Measurements from ENCODE around the gene FCSK.
A peak's percentile ranks its signal among the peaks of the same experiment; 100 is the strongest.

The FCSK gene

DNA sequence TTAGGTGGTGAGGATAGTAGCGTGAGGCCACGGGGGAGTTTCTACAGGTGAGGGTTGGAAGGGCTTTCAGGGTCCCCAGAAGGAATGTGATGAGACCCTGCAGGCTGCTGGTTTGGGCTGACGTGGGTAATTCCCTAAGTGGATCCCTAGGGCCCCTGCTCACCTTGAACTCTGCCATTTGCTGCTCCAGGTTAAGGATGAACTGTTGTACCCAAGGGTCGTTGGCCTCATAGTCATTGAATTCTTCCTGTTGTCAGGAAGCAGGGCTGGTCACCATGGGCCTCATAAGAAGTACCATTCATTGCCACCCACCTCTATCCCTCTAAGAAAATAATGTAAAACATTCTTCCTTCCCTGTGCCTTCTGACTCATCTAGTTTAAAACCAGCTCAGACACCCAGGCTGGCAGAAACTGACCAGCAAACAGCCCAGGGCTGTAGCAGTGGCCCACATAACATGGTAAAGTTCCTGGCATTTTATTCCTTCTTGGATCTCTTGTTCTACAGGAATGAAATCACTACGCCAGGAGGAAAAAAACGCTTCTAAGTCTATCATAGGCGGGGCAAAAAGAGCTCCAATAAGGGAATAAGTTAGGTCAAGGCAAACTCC lies 27.6 kb downstream of the FCSK start:
- no peaks in the 10 kb centered on the region for H3K9me3 ChIP-seq (ENCODE audit: control insufficient read depth, insufficient read depth, low read depth, low read length)
- ChIA-PET CTCF (no interaction called here), POLR2A (no interaction called here)
- no peak overlapping the region for H3K4me3 ChIP-seq (ENCODE audit: low read depth, low read length)
- TF ChIP-seq, protein P1, sequence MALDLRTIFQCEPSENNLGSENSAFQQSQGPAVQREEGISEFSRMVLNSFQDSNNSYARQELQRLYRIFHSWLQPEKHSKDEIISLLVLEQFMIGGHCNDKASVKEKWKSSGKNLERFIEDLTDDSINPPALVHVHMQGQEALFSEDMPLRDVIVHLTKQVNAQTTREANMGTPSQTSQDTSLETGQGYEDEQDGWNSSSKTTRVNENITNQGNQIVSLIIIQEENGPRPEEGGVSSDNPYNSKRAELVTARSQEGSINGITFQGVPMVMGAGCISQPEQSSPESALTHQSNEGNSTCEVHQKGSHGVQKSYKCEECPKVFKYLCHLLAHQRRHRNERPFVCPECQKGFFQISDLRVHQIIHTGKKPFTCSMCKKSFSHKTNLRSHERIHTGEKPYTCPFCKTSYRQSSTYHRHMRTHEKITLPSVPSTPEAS (tag by site-specific recombination; IDR thresholded peaks at IDR 0.05) = no peak
- TF ChIP-seq, protein P2, sequence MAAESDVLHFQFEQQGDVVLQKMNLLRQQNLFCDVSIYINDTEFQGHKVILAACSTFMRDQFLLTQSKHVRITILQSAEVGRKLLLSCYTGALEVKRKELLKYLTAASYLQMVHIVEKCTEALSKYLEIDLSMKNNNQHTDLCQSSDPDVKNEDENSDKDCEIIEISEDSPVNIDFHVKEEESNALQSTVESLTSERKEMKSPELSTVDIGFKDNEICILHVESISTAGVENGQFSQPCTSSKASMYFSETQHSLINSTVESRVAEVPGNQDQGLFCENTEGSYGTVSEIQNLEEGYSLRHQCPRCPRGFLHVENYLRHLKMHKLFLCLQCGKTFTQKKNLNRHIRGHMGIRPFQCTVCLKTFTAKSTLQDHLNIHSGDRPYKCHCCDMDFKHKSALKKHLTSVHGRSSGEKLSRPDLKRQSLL (tag by site-specific recombination; IDR thresholded peaks at IDR 0.05) = no peak
- TF ChIP-seq ZNF76 (tag by site-specific recombination; IDR thresholded peaks at IDR 0.05; ENCODE audit: borderline replicate concordance, low read depth) (no peak), ZNF473 (tag by site-specific recombination; IDR thresholded peaks at IDR 0.05) (no peak), ZNF292 (tag by site-specific recombination; IDR thresholded peaks at IDR 0.05; ENCODE audit: borderline replicate concordance, low read depth) (no peak), KLF16 (tag by site-specific recombination; IDR thresholded peaks at IDR 0.05) (no peak), TCF7L2 (IDR thresholded peaks at IDR 0.05; ENCODE audit: borderline replicate concordance, low read depth, low read length) (no peak), GFI1B (tag by site-specific recombination; IDR thresholded peaks at IDR 0.05) (no peak), ZNF837 (tag by site-specific recombination; IDR thresholded peaks at IDR 0.05) (no peak), ZNF548 (tag by site-specific recombination; IDR thresholded peaks at IDR 0.05) (no peak), ZNF140 (tag by site-specific recombination; IDR thresholded peaks at IDR 0.05) (no peak), ZBTB7A (tag by site-specific recombination; IDR thresholded peaks at IDR 0.05; ENCODE audit: low read depth) (no peak), ZNF843 (tag by site-specific recombination; IDR thresholded peaks at IDR 0.05) (no peak), ZBTB17 (tag by site-specific recombination; IDR thresholded peaks at IDR 0.05) (no peak)
- TF ChIP-seq, protein P3, sequence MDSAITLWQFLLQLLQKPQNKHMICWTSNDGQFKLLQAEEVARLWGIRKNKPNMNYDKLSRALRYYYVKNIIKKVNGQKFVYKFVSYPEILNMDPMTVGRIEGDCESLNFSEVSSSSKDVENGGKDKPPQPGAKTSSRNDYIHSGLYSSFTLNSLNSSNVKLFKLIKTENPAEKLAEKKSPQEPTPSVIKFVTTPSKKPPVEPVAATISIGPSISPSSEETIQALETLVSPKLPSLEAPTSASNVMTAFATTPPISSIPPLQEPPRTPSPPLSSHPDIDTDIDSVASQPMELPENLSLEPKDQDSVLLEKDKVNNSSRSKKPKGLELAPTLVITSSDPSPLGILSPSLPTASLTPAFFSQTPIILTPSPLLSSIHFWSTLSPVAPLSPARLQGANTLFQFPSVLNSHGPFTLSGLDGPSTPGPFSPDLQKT (IDR thresholded peaks at IDR 0.05; ENCODE audit: borderline replicate concordance, low read depth, low read length) = no peak
- TF ChIP-seq, protein P4, sequence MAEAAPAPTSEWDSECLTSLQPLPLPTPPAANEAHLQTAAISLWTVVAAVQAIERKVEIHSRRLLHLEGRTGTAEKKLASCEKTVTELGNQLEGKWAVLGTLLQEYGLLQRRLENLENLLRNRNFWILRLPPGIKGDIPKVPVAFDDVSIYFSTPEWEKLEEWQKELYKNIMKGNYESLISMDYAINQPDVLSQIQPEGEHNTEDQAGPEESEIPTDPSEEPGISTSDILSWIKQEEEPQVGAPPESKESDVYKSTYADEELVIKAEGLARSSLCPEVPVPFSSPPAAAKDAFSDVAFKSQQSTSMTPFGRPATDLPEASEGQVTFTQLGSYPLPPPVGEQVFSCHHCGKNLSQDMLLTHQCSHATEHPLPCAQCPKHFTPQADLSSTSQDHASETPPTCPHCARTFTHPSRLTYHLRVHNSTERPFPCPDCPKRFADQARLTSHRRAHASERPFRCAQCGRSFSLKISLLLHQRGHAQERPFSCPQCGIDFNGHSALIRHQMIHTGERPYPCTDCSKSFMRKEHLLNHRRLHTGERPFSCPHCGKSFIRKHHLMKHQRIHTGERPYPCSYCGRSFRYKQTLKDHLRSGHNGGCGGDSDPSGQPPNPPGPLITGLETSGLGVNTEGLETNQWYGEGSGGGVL (tag by site-specific recombination; IDR thresholded peaks at IDR 0.05) = no peak
- H3K36me3 ChIP-seq (ENCODE audit: control insufficient read depth in 2 of 2, insufficient read depth in 1 of 2, low read length in 2 of 2) = peaks cover 0 to 65% of the 10 kb centered on the region in 2 experiments; a peak in 2 of 3 replicates
- H3K27ac ChIP-seq (ENCODE audit: extremely low read depth, low read depth, low read length) = no peak overlapping the region
- no peaks in the 10 kb centered on the region for H3K4me1 ChIP-seq (ENCODE audit: control insufficient read depth, insufficient read depth, low read length)

DNA sequence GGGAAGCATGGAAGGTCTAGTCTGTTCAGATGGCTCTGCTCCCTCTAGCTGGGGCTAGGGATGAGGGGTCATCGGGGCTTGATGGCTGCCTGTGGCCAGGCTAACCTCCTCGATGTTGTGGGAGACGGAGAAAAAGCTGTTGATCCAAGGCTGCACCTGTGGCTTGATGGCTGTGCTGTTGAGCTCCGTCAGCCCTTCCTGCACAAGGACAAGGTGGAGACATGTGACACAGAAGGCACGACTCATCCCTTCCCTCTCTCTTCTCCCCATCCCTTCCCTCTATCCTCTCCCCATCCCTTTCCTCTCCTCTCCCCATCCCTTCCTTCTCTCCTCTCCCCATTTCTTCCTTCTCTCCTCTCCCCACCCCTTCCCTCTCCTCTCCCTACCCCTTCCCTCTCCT lies 28.2 kb downstream of the FCSK start:
- Histone ChIP-seq H3K27ac (ENCODE audit: extremely low read depth, low read depth, low read length) (no peak overlapping the region), H3K4me3 (ENCODE audit: low read depth, low read length) (no peak overlapping the region), H3K9me3 (ENCODE audit: control insufficient read depth, insufficient read depth, low read depth, low read length) (no peaks in the 10 kb centered on the region), H3K36me3 (ENCODE audit: control insufficient read depth in 2 of 2, insufficient read depth in 1 of 2, low read length in 2 of 2) (peaks cover 0 to 65% of the 10 kb centered on the region in 2 experiments; a peak in 2 of 3 replicates), H3K4me1 (ENCODE audit: control insufficient read depth, insufficient read depth, low read length) (no peaks in the 10 kb centered on the region)
- POLR2A ChIA-PET = no interaction called here
- CTCF ChIA-PET = no interaction called here
- TF ChIP-seq SCRT2 (tag by site-specific recombination; IDR thresholded peaks at IDR 0.05) (peak; percentile 97), GLIS1 (tag by site-specific recombination; IDR thresholded peaks at IDR 0.05) (no peak), ZNF792 (tag by site-specific recombination; IDR thresholded peaks at IDR 0.05) (no peak), PRDM1 (tag by site-specific recombination; IDR thresholded peaks at IDR 0.05) (peak; percentile 73), ZNF843 (tag by site-specific recombination; IDR thresholded peaks at IDR 0.05) (no peak), ZNF654 (tag by site-specific recombination; IDR thresholded peaks at IDR 0.05; ENCODE audit: low read depth) (no peak), IKZF3 (tag by site-specific recombination; IDR thresholded peaks at IDR 0.05) (no peak), ZNF560 (tag by site-specific recombination; IDR thresholded peaks at IDR 0.05; ENCODE audit: borderline replicate concordance) (no peak), ZNF658 (tag by site-specific recombination; IDR thresholded peaks at IDR 0.05) (no peak)
- TF ChIP-seq, protein P5, sequence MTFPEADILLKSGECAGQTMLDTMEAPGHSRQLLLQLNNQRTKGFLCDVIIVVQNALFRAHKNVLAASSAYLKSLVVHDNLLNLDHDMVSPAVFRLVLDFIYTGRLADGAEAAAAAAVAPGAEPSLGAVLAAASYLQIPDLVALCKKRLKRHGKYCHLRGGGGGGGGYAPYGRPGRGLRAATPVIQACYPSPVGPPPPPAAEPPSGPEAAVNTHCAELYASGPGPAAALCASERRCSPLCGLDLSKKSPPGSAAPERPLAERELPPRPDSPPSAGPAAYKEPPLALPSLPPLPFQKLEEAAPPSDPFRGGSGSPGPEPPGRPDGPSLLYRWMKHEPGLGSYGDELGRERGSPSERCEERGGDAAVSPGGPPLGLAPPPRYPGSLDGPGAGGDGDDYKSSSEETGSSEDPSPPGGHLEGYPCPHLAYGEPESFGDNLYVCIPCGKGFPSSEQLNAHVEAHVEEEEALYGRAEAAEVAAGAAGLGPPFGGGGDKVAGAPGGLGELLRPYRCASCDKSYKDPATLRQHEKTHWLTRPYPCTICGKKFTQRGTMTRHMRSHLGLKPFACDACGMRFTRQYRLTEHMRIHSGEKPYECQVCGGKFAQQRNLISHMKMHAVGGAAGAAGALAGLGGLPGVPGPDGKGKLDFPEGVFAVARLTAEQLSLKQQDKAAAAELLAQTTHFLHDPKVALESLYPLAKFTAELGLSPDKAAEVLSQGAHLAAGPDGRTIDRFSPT (tag by site-specific recombination; IDR thresholded peaks at IDR 0.05) = no peak
- TF ChIP-seq, protein P6, sequence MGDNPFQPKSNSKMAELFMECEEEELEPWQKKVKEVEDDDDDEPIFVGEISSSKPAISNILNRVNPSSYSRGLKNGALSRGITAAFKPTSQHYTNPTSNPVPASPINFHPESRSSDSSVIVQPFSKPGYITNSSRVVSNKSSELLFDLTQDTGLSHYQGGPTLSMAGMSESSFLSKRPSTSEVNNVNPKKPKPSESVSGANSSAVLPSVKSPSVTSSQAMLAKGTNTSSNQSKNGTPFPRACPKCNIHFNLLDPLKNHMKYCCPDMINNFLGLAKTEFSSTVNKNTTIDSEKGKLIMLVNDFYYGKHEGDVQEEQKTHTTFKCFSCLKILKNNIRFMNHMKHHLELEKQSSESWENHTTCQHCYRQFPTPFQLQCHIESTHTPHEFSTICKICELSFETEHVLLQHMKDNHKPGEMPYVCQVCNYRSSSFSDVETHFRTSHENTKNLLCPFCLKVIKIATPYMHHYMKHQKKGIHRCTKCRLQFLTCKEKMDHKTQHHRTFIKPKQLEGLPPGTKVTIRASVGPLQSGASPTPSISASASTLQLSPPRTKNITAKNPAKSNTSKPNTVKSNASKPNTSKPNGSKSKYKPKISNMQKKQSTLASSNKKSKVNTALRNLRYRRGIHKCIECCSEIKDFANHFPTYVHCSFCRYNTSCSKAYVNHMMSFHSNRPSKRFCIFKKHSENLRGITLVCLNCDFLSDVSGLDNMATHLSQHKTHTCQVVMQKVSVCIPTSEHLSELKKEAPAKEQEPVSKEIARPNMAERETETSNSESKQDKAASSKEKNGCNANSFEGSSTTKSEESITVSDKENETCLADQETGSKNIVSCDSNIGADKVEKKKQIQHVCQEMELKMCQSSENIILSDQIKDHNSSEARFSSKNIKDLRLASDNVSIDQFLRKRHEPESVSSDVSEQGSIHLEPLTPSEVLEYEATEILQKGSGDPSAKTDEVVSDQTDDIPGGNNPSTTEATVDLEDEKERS (tag by site-specific recombination; IDR thresholded peaks at IDR 0.05) = no peak

Data from HEK293 (cell line).